Measurements from ENCODE around the gene CLCN7. TPM values are rescaled to one million over a fixed set of nuclear protein-coding genes. Genes with fewer than 3 reads are reported as not detected.

Gene CLCN7
- polyA plus RNA-seq, 1 of the 3 experiments (the other 2 are of a cell fraction), result 44.3 TPM

- ChIA-PET CTCF (interaction anchor here (0.9 to 1.8 kb wide), 6 partner anchors 9 to 212 kb away, joined by 3 to 5 read pairs (median 4); partner anchors contain the start of gene MAPK8IP3), POLR2A (no interaction called here)
- Histone ChIP-seq H3K27me3 (ENCODE audit: insufficient read depth) (no peaks in the 10 kb centered on the region), H3K9me2 (no peaks in the 10 kb centered on the region), H3K4me2 (peak overlapping the region; percentile 95), H3K9ac (peak overlapping the region; percentile 85), H2AFZ (ENCODE audit: low read depth) (peak overlapping the region; percentile 81; the same call in 1 of the 2 replicates), H3K79me2 (ENCODE audit: insufficient read depth) (peaks cover 17% of the 10 kb centered on the region; the same call in 1 of the 2 replicates), H3K9me3 (no peaks in the 10 kb centered on the region), H3K27ac (ENCODE audit: low read depth in 2 of 2, low read length in 1 of 2) (peak overlapping the region; percentile 20 to 71; a peak in 1 of 4 replicates), H3F3A (replicated peaks; ENCODE audit: insufficient read depth) (no peaks in the 10 kb centered on the region), H3K4me3 (ENCODE audit: low read depth in 2 of 2, low read length in 1 of 2) (peak overlapping the region; percentile 78 to 83), H4K20me1 (ENCODE audit: insufficient read depth) (no peaks in the 10 kb centered on the region), H3K36me3 (replicated peaks in 1 of 2; ENCODE audit: control insufficient read depth in 1 of 2, insufficient read depth in 2 of 2, low read length in 1 of 2) (peaks cover 0 to 28% of the 10 kb centered on the region in 2 experiments), H3K4me1 (ENCODE audit: control insufficient read depth in 1 of 2, insufficient read depth in 2 of 2, low read depth in 1 of 2, low read length in 1 of 2) (peaks cover 0 to 17% of the 10 kb centered on the region in 2 experiments; a peak in 1 of 4 replicates)
- TF ChIP-seq NRF1 (IDR thresholded peaks at IDR 0.05; ENCODE audit: low read depth, low read length) (no peak), MAX (IDR thresholded peaks at IDR 0.05; ENCODE audit: low read depth) (no peak; the same call in 1 of the 2 replicates), RAD21 (IDR thresholded peaks at IDR 0.05; ENCODE audit: low read length) (no peak), JUND (IDR thresholded peaks at IDR 0.05) (no peak), MEF2A (IDR thresholded peaks at IDR 0.05; ENCODE audit: borderline replicate concordance, low read depth) (no peak), USF2 (IDR thresholded peaks at IDR 0.05; ENCODE audit: borderline replicate concordance, low read depth, low read length) (no peak), CTCF (IDR thresholded peaks at IDR 0.05) (no peak), RFX5 (IDR thresholded peaks at IDR 0.05; ENCODE audit: low read length) (no peak), SMC3 (IDR thresholded peaks at IDR 0.05; ENCODE audit: low read depth, low read length) (no peak)
- DNase-seq, result no peak
- WGBS (ENCODE audit: low lambda C conversion rate), result 0% methylated on average over 7 of the region's 30 CpGs
These were observed 18.9 kb upstream of the CLCN7 start for GRCh38 chr16:1493746-1494094.

- Histone ChIP-seq H3K27me3 (ENCODE audit: insufficient read depth) (no peaks in the 10 kb centered on the region), H3K4me2 (peak within 1 kb of the TSS; percentile 95), H3K9me2 (no peaks in the 10 kb centered on the region), H2AFZ (ENCODE audit: low read depth) (peak within 1 kb of the TSS; percentile 81; the same call in 1 of the 2 replicates), H3K4me1 (ENCODE audit: control insufficient read depth in 1 of 2, insufficient read depth in 2 of 2, low read depth in 1 of 2, low read length in 1 of 2) (peaks cover 0 to 17% of the 10 kb centered on the region in 2 experiments; a peak in 1 of 4 replicates), H3F3A (replicated peaks; ENCODE audit: insufficient read depth) (no peaks in the 10 kb centered on the region), H3K9ac (peak within 1 kb of the TSS; percentile 85), H3K9me3 (no peaks in the 10 kb centered on the region), H3K36me3 (replicated peaks in 1 of 2; ENCODE audit: control insufficient read depth in 1 of 2, insufficient read depth in 2 of 2, low read length in 1 of 2) (peaks cover 0 to 28% of the 10 kb centered on the region in 2 experiments), H3K4me3 (ENCODE audit: low read depth in 2 of 2, low read length in 1 of 2) (peak within 1 kb of the TSS; percentile 78 to 83), H3K27ac (ENCODE audit: low read depth in 2 of 2, low read length in 1 of 2) (peak within 1 kb of the TSS; percentile 20 to 71; a peak in 2 of 4 replicates), H3K79me2 (ENCODE audit: insufficient read depth) (peaks cover 17% of the 10 kb centered on the region; the same call in 1 of the 2 replicates), H4K20me1 (ENCODE audit: insufficient read depth) (no peaks in the 10 kb centered on the region)
- CTCF ChIA-PET, result interaction anchor here (1.0 to 1.8 kb wide), 5 partner anchors 10 to 213 kb away, joined by 3 to 5 read pairs (median 3); partner anchors contain the start of gene MAPK8IP3
- POLR2A ChIA-PET, result interaction anchor here (0.6 kb wide), 1 partner anchor 216 kb away, joined by 3 read pairs; no protein-coding TSS in a partner anchor
- 25% methylated on average over 23 of the region's 89 CpGs for WGBS (ENCODE audit: low lambda C conversion rate)
- peak; percentile 100 for DNase-seq
- no peak for TF ChIP-seq MEF2A (IDR thresholded peaks at IDR 0.05; ENCODE audit: borderline replicate concordance, low read depth)
- peak; percentile 52 for TF ChIP-seq TAF1 (IDR thresholded peaks at IDR 0.05; ENCODE audit: borderline replicate concordance, low read depth, low read length)
- no peak for TF ChIP-seq PBX3 (IDR thresholded peaks at IDR 0.05)
- no peak for TF ChIP-seq SMC3 (IDR thresholded peaks at IDR 0.05; ENCODE audit: low read depth, low read length)
- TF ChIP-seq FOXJ3 (CRISPR knock-in tag; IDR thresholded peaks at IDR 0.05), result no peak
- TF ChIP-seq CTCF (IDR thresholded peaks at IDR 0.05), result no peak
- TF ChIP-seq MXI1 (IDR thresholded peaks at IDR 0.05; ENCODE audit: low read depth, low read length), result peak; percentile 87
- peak; percentile 48; the same call in 1 of the 2 replicates for TF ChIP-seq USF1 (IDR thresholded peaks at IDR 0.05; ENCODE audit: borderline replicate concordance, low read depth)
- TF ChIP-seq EZH2phosphoT487 (IDR thresholded peaks at IDR 0.05; ENCODE audit: borderline replicate concordance, low read depth), result no peak
- 0 out of 2 replicates have a peak, but pooled peaks have one; percentile 37 for TF ChIP-seq SIN3A (IDR thresholded peaks at IDR 0.05; ENCODE audit: borderline replicate concordance, low read depth, low read length)
- TF ChIP-seq TEAD4 (IDR thresholded peaks at IDR 0.05; ENCODE audit: borderline replicate concordance, insufficient read depth), result no peak
These were observed 18.3 kb upstream of the CLCN7 start, which contains the start of gene TELO2 for GRCh38 chr16:1492923-1493745. Gene TELO2 (plus strand): TSS chr16:1493360. CDS start chr16:1494282, 922 bp downstream.

Measured in SK-N-SH (cell line).